OCI-LY1 (cell line): ENCODE measurements around the gene BRSK1.

Experiments used
- H2AFZ ChIP-seq: fragments of 200-600 bp; sonication (generic), shearing (Covaris generic); 2 replicates; pipeline ENCODE4 v1.6.0; 2014; ENCODE audit warnings: antibody characterized with exemption, mild to moderate bottlenecking, low read length
- H3F3A ChIP-seq: fragments of 200-600 bp; sonication (generic), shearing (Covaris generic); 2 replicates; pipeline ENCODE4 v1.6.0; 2014; ENCODE audit warnings: mild to moderate bottlenecking, antibody characterized with exemption, low read length, moderate library complexity; ENCODE audit not compliant: insufficient read depth
- H3K27ac ChIP-seq: fragments of 200-600 bp; sonication (generic); 2 replicates; pipeline ENCODE4 v1.5.1; 2014; ENCODE audit warnings: low read length, mixed run types, mild to moderate bottlenecking, low read depth; ENCODE audit not compliant: poor library complexity, severe bottlenecking
- H3K27me3 ChIP-seq: fragments of 200-600 bp; sonication (generic); 2 replicates; pipeline ENCODE4 v1.6.0; 2014; ENCODE audit warnings: antibody characterized with exemption, mild to moderate bottlenecking, low read length, moderate library complexity; ENCODE audit not compliant: insufficient read depth
- H3K36me3 ChIP-seq: fragments of 200-600 bp; sonication (generic); 2 replicates; pipeline ENCODE4 v1.6.1; 2014; ENCODE audit warnings: mild to moderate bottlenecking, antibody characterized with exemption, low read length, moderate library complexity, mixed read lengths; ENCODE audit not compliant: insufficient read depth
- H3K4me1 ChIP-seq: fragments of 200-600 bp; sonication (generic); 2 replicates; pipeline ENCODE4 v1.5.1; 2014; ENCODE audit warnings: mild to moderate bottlenecking, low read length, moderate library complexity; ENCODE audit not compliant: insufficient read depth, severe bottlenecking
- H3K4me2 ChIP-seq: fragments of 200-600 bp; sonication (generic), shearing (Covaris generic); 2 replicates; pipeline ENCODE4 v1.6.1; 2014; ENCODE audit warnings: low read length
- H3K4me3 ChIP-seq: fragments of 200-600 bp; sonication (generic); 2 replicates; pipeline ENCODE4 v1.5.1; 2014; ENCODE audit warnings: low read length, low read depth, mild to moderate bottlenecking, mixed read lengths; ENCODE audit not compliant: poor library complexity, severe bottlenecking
- H3K79me2 ChIP-seq: fragments of 200-600 bp; shearing (Covaris generic); 2 replicates; pipeline ENCODE4 v1.6.1; 2016; ENCODE audit warnings: mixed run types, low read length, mixed read lengths; ENCODE audit not compliant: insufficient read depth
- H3K9ac ChIP-seq: fragments of 200-600 bp; sonication (generic), shearing (Covaris generic); 2 replicates; pipeline ENCODE4 v1.6.1; 2014; ENCODE audit warnings: mild to moderate bottlenecking, low read length, mixed read lengths
- H3K9me2 ChIP-seq: fragments of 200-600 bp; sonication (generic), shearing (Covaris generic); 2 replicates; pipeline ENCODE4 v1.6.1; 2014; ENCODE audit warnings: low read depth, mild to moderate bottlenecking, low read length, mixed read lengths
- H3K9me3 ChIP-seq: fragments of 200-600 bp; shearing (Covaris generic); 2 replicates; pipeline ENCODE4 v1.6.1; 2014; ENCODE audit warnings: low read length, mixed read lengths
- H4K20me1 ChIP-seq: fragments of 200-600 bp; sonication (generic), shearing (Covaris generic); 2 replicates; pipeline ENCODE4 v1.6.0; 2016; ENCODE audit warnings: mild to moderate bottlenecking, low read length; ENCODE audit not compliant: insufficient read depth
- EZH2 ChIP-seq: fragments of 200-600 bp; sonication (generic), shearing (Covaris generic); IDR thresholded peaks from 2 replicates; pipeline ENCODE4 v1.8.0; 2017; ENCODE audit warnings: borderline replicate concordance, mixed run types, mild to moderate bottlenecking, antibody characterized with exemption, low read length, moderate library complexity, mixed read lengths
- TF ChIP-seq, protein P1 (sequence below): fragments of 200-600 bp; sonication (generic), shearing (Covaris generic); IDR thresholded peaks from 2 replicates; pipeline ENCODE4 v1.5.1; 2017; ENCODE audit warnings: mild to moderate bottlenecking, antibody characterized with exemption, low read length, moderate library complexity, mixed read lengths

BRSK1 gene

DNA sequence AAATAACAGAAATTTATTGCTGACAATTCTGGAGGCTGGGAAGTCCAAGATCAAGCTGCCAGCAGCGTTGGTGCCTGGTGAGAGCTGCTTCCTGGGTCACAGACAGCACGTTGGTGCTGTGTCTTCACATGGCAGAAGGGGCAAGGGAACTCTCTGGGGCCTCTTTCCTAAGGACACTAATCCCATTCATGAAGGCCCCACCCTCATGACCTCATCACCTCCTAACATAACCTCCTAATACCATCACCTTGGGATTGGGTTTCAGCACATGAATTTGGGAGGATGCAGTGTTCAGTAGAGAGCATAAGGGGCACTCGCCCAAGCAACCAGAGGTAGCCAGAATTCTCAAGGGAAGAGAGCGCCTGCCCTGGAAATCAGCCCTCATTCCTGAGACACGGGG, 25.7 kb downstream of the BRSK1 start:
- Histone ChIP-seq H3K9ac (no peak overlapping the region), H3K9me2 (no peaks in the 10 kb centered on the region), H2AFZ (no peak overlapping the region), H3K27ac (no peak overlapping the region), H3F3A (no peaks in the 10 kb centered on the region), H3K4me2 (no peak overlapping the region), H3K36me3 (peaks cover 23% of the 10 kb centered on the region), H3K79me2 (no peaks in the 10 kb centered on the region), H3K4me3 (no peak overlapping the region), H3K4me1 (peaks cover 23% of the 10 kb centered on the region), H3K27me3 (no peaks in the 10 kb centered on the region), H4K20me1 (no peaks in the 10 kb centered on the region), H3K9me3 (no peaks in the 10 kb centered on the region)
- TF ChIP-seq EZH2, result no peak
- TF ChIP-seq, protein P1, sequence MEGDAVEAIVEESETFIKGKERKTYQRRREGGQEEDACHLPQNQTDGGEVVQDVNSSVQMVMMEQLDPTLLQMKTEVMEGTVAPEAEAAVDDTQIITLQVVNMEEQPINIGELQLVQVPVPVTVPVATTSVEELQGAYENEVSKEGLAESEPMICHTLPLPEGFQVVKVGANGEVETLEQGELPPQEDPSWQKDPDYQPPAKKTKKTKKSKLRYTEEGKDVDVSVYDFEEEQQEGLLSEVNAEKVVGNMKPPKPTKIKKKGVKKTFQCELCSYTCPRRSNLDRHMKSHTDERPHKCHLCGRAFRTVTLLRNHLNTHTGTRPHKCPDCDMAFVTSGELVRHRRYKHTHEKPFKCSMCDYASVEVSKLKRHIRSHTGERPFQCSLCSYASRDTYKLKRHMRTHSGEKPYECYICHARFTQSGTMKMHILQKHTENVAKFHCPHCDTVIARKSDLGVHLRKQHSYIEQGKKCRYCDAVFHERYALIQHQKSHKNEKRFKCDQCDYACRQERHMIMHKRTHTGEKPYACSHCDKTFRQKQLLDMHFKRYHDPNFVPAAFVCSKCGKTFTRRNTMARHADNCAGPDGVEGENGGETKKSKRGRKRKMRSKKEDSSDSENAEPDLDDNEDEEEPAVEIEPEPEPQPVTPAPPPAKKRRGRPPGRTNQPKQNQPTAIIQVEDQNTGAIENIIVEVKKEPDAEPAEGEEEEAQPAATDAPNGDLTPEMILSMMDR, result no peak

DNA sequence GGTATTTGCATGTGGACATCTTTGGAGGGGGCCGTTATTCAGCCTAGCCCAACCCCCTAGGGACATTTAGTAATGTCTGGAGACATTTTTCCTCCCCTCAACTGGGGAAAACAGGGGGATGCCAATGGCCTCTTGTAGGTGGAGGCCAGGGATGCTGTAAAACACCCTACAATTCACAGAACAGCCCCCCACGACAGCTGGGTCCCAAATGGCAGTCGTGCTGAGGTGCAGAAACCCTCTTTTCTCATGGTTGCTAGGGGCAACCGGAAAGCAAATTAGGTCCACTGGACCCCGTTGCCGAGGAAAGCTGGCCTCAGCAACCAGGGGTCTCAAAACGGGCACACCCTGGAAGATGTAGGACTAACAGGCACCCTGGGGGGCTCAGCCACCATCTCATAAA, 26.7 kb downstream of the BRSK1 start:
- no peaks in the 10 kb centered on the region for H3K79me2 ChIP-seq
- H3K27me3 ChIP-seq, result no peaks in the 10 kb centered on the region
- H3F3A ChIP-seq, result no peaks in the 10 kb centered on the region
- peaks cover 23% of the 10 kb centered on the region for H3K36me3 ChIP-seq
- H3K27ac ChIP-seq, result no peak overlapping the region
- H4K20me1 ChIP-seq, result no peaks in the 10 kb centered on the region
- H3K9me2 ChIP-seq, result no peaks in the 10 kb centered on the region
- H3K4me3 ChIP-seq, result no peak overlapping the region
- H3K4me2 ChIP-seq, result peak overlapping the region; percentile 0; the same call in 1 of the 2 replicates
- no peak overlapping the region for H2AFZ ChIP-seq
- TF ChIP-seq EZH2, result no peak
- TF ChIP-seq, protein P1, result no peak
- peaks cover 23% of the 10 kb centered on the region for H3K4me1 ChIP-seq
- H3K9me3 ChIP-seq, result no peaks in the 10 kb centered on the region
- no peak overlapping the region for H3K9ac ChIP-seq

DNA sequence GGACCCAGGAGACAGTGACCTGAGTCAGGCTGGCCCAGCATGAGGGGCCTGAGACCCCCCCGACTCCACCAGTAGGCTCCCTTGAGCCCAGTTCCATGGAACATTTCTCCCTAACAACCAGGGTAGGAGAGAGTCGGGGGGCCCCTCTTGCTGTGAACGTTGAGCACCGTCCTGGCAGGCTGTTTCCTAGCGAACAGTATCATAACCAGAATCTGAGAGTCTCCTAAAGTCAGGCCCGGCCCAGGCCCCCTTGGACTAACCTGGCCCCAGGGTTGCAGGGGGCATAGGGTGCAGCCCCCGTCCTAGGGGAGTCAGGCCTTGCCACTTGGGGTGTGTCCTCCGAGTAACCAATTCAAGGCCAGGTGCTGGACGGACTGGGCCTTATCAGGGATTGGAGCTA, 27.6 kb downstream of the BRSK1 start:
- peaks cover 23% of the 10 kb centered on the region for H3K4me1 ChIP-seq
- H3K4me3 ChIP-seq, result no peak overlapping the region
- no peaks in the 10 kb centered on the region for H3K79me2 ChIP-seq
- H3K27me3 ChIP-seq, result no peaks in the 10 kb centered on the region
- no peaks in the 10 kb centered on the region for H4K20me1 ChIP-seq
- no peaks in the 10 kb centered on the region for H3K9me2 ChIP-seq
- H2AFZ ChIP-seq, result no peak overlapping the region
- no peak overlapping the region for H3K27ac ChIP-seq
- peaks cover 18% of the 10 kb centered on the region for H3K36me3 ChIP-seq
- TF ChIP-seq EZH2, result no peak
- H3F3A ChIP-seq, result no peaks in the 10 kb centered on the region
- H3K9me3 ChIP-seq, result no peaks in the 10 kb centered on the region
- no peak overlapping the region for H3K4me2 ChIP-seq
- no peak overlapping the region for H3K9ac ChIP-seq

DNA sequence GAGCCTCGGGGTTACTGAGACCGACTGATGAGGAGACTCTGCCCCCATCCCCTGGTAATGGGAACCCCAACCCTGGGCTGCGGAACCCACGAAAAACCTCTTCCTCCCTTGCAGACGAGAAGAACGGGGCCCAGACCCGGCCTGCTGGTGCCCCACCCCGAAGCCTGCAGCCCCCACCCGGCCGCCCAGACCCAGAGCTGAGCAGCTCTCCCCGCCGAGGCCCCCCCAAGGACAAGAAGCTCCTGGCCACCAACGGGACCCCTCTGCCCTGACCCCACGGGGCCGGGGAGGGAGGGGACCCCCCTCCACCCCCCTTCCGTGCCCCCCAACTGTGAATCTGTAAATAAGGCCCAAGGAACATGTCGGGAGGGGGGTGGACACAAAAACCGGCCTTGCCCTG, 28.0 kb downstream of the BRSK1 start:
- no peaks in the 10 kb centered on the region for H3K9me2 ChIP-seq
- H3K4me2 ChIP-seq, result no peak overlapping the region
- H3K79me2 ChIP-seq, result no peaks in the 10 kb centered on the region
- no peak overlapping the region for H3K4me3 ChIP-seq
- no peak overlapping the region for H3K9ac ChIP-seq
- H4K20me1 ChIP-seq, result no peaks in the 10 kb centered on the region
- no peaks in the 10 kb centered on the region for H3K9me3 ChIP-seq
- H3K36me3 ChIP-seq, result peaks cover 14% of the 10 kb centered on the region
- no peak for TF ChIP-seq EZH2
- TF ChIP-seq, protein P1, result no peak
- no peaks in the 10 kb centered on the region for H3F3A ChIP-seq
- H3K27ac ChIP-seq, result no peak overlapping the region
- peaks cover 23% of the 10 kb centered on the region for H3K4me1 ChIP-seq
- no peaks in the 10 kb centered on the region for H3K27me3 ChIP-seq
- H2AFZ ChIP-seq, result no peak overlapping the region
